ENCODE data around the gene PCDHGA4.

- TF ChIP-seq, protein P1, sequence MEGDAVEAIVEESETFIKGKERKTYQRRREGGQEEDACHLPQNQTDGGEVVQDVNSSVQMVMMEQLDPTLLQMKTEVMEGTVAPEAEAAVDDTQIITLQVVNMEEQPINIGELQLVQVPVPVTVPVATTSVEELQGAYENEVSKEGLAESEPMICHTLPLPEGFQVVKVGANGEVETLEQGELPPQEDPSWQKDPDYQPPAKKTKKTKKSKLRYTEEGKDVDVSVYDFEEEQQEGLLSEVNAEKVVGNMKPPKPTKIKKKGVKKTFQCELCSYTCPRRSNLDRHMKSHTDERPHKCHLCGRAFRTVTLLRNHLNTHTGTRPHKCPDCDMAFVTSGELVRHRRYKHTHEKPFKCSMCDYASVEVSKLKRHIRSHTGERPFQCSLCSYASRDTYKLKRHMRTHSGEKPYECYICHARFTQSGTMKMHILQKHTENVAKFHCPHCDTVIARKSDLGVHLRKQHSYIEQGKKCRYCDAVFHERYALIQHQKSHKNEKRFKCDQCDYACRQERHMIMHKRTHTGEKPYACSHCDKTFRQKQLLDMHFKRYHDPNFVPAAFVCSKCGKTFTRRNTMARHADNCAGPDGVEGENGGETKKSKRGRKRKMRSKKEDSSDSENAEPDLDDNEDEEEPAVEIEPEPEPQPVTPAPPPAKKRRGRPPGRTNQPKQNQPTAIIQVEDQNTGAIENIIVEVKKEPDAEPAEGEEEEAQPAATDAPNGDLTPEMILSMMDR (IDR thresholded peaks at IDR 0.05; ENCODE audit: low read length) = no peak
- TF ChIP-seq EZH2 (IDR thresholded peaks at IDR 0.05; ENCODE audit: borderline replicate concordance, low read length) = no peak
Measured at GRCh38 chr5:141366016-141366896, 11.4 kb downstream of the PCDHGA4 start.

All from OCI-LY1 (cell line).